Measurements from ENCODE around the gene MPPED1. TPM values are rescaled to one million over a fixed set of nuclear protein-coding genes. Genes with fewer than 3 reads are reported as not detected.

Gene MPPED1
- total RNA-seq, 1 donor from 2014 or later: not detected

- intact Hi-C loops (cut with micrococcal nuclease): no loop called here
- peaks cover 3% of the 10 kb centered on the region for H3K9me3 Mint-ChIP-seq
- H3K4me1 Mint-ChIP-seq: no peaks in the 10 kb centered on the region
- no peak overlapping the region for H3K4me3 Mint-ChIP-seq
- H3K27me3 Mint-ChIP-seq: no peaks in the 10 kb centered on the region
- no peak overlapping the region for H3K27ac Mint-ChIP-seq
- no peak for DNase-seq
- H3K36me3 Mint-ChIP-seq (ENCODE audit: low read depth): no peaks in the 10 kb centered on the region
These were observed 86.4 kb downstream of the MPPED1 start for GRCh38 chr22:43497956-43498855.

- no peak overlapping the region for H3K4me3 Mint-ChIP-seq
- DNase-seq: no peak
- H3K9me3 Mint-ChIP-seq: peaks cover 3% of the 10 kb centered on the region
- no peak overlapping the region for H3K27ac Mint-ChIP-seq
- H3K36me3 Mint-ChIP-seq (ENCODE audit: low read depth): no peaks in the 10 kb centered on the region
- H3K4me1 Mint-ChIP-seq: no peaks in the 10 kb centered on the region
- intact Hi-C loops (cut with micrococcal nuclease): no loop called here
- H3K27me3 Mint-ChIP-seq: no peaks in the 10 kb centered on the region
These were observed 87.0 kb downstream of the MPPED1 start for GRCh38 chr22:43498856-43499253.

GRCh38 chr22:43500792-43501785 is 89.3 kb downstream of the MPPED1 start:
- Mint-ChIP-seq H3K27ac (no peak overlapping the region), H3K4me3 (no peak overlapping the region), H3K36me3 (ENCODE audit: low read depth) (no peaks in the 10 kb centered on the region), H3K27me3 (no peaks in the 10 kb centered on the region), H3K4me1 (no peaks in the 10 kb centered on the region), H3K9me3 (peaks cover 3% of the 10 kb centered on the region)
- intact Hi-C loops (cut with micrococcal nuclease): no loop called here
- DNase-seq: no peak

DNA sequence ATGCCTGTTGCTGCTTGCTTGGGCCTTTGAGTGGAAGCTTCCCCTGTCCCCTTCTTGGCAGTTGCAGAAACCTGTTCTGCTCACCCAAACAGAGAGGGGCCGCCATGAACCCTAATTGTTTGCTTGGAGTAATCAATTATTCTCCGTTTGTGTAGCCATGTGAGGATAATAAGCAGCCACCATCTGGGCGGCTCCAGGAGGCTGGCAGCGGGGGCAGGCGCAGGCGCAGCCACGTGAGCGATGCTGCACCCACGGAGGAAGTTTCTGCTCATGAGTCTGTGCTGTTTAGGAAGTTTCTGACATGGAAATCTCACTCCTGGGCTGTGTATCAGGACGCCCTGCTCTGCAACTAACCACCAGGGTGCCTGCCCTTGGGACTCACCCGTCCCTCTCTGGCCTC is 90.1 kb downstream of the MPPED1 start:
- Mint-ChIP-seq H3K4me3 (no peak overlapping the region), H3K9me3 (peaks cover 3% of the 10 kb centered on the region), H3K27me3 (no peaks in the 10 kb centered on the region), H3K4me1 (no peaks in the 10 kb centered on the region), H3K36me3 (ENCODE audit: low read depth) (no peaks in the 10 kb centered on the region), H3K27ac (no peak overlapping the region)
- DNase-seq: no peak
- intact Hi-C loops (cut with micrococcal nuclease): no loop called here

DNA sequence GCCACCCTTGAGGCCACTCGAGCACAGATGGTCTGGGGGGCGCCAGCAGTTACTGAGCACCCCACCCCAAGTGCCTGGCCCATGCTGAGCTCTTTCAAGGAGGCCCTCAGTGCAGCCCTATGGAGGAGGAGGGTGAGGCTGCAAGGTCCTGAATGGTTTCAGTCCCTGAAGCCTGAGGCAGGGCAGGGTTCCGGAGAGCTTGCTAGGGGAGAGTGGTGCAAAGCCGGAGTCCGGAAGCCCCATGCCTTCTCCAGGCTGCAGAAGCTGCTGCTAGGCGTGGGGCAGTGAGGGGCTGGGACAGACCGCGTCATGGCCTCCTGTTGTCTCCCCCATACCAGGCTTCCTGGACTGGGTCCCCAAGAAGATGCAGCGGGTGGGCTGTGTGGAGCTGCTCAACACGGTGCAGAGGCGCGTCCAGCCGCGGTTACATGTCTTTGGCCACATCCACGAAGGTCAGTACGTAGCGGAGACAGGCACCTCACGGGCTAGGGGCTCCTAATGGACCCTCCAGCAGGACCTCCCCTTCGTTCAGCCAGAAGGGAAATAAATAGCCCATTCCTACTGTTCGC is 90.6 kb downstream of the MPPED1 start:
- DNase-seq: no peak
- no peaks in the 10 kb centered on the region for H3K36me3 Mint-ChIP-seq (ENCODE audit: low read depth)
- no peak overlapping the region for H3K27ac Mint-ChIP-seq
- no peak overlapping the region for H3K4me3 Mint-ChIP-seq
- H3K9me3 Mint-ChIP-seq: peaks cover 3% of the 10 kb centered on the region
- no peaks in the 10 kb centered on the region for H3K27me3 Mint-ChIP-seq
- H3K4me1 Mint-ChIP-seq: no peaks in the 10 kb centered on the region
- intact Hi-C loops (cut with micrococcal nuclease): no loop called here

DNA sequence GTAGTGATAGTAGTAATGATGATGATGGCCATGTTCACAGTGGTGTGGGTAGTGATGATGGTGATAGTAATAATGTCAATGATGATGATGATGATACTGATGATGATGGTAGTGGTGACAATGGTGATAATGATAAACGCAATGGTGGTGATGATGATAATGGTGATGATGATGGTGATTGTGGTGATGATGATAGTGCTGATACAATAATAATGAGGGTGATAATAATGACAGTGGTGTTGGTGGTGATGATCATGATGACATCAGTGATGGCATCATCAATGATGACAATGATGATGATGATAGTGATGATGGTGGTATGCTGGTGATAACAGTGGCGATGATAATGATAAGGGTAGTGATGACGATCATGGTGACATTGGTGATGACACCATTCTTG is 92.3 kb downstream of the MPPED1 start:
- Mint-ChIP-seq H3K27ac (no peak overlapping the region), H3K36me3 (ENCODE audit: low read depth) (no peaks in the 10 kb centered on the region), H3K4me3 (no peak overlapping the region), H3K27me3 (no peaks in the 10 kb centered on the region), H3K9me3 (peaks cover under 1% of the 10 kb centered on the region), H3K4me1 (no peaks in the 10 kb centered on the region)
- no peak for DNase-seq
- intact Hi-C loops (cut with micrococcal nuclease): no loop called here

DNA sequence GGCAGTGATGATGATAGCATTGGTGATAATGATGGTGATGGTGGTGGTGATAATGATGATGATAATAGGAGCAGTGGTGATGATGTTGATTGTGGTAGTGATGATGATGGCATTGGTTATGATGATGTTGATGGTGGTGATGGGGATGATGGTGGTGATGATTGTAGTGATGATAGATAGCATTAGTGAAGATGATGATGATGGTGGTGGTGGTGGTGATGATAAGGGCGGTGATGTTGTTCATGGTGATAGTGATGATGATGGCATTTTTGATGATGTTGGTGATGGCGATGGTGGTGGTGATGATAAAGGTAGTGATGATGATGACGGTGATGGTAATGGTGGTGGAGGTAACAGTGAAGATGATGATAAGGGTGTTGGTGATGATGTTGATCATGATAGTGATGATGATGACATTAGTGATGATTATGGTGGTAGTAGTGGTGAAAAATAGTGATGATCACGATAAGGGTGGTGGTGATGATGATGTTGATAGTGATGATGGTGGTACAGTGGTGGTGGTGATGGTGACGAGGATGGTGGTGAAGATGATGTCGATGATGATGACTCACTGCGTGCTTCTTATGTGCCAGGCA is 93.0 kb downstream of the MPPED1 start:
- no peaks in the 10 kb centered on the region for H3K4me1 Mint-ChIP-seq
- no peaks in the 10 kb centered on the region for H3K27me3 Mint-ChIP-seq
- H3K27ac Mint-ChIP-seq: no peak overlapping the region
- no peak overlapping the region for H3K4me3 Mint-ChIP-seq
- H3K36me3 Mint-ChIP-seq (ENCODE audit: low read depth): no peaks in the 10 kb centered on the region
- DNase-seq: no peak
- intact Hi-C loops (cut with micrococcal nuclease): no loop called here
- H3K9me3 Mint-ChIP-seq: peaks cover 4% of the 10 kb centered on the region

DNA sequence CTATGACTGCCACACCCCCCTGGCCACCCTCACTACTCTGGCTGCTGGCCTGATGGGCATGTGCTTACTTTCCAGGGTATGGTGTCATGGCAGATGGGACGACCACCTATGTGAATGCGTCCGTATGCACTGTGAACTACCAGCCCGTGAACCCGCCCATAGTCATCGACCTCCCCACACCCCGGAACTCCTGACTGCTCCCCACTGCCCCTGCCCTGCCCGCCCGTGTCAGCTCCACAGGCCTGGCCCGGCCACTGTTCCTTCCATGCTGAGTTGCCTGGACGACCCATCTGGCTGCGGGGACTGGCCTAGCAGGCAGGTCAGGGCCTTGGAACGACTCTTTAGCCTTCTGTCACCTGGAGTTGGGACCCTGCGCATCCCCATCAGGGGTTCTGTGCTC is 93.6 kb downstream of the MPPED1 start:
- Mint-ChIP-seq H3K27me3 (no peaks in the 10 kb centered on the region), H3K27ac (no peak overlapping the region), H3K4me1 (no peaks in the 10 kb centered on the region), H3K36me3 (ENCODE audit: low read depth) (no peaks in the 10 kb centered on the region), H3K9me3 (peaks cover 4% of the 10 kb centered on the region), H3K4me3 (no peak overlapping the region)
- intact Hi-C loops (cut with micrococcal nuclease): no loop called here
- no peak for DNase-seq

DNA sequence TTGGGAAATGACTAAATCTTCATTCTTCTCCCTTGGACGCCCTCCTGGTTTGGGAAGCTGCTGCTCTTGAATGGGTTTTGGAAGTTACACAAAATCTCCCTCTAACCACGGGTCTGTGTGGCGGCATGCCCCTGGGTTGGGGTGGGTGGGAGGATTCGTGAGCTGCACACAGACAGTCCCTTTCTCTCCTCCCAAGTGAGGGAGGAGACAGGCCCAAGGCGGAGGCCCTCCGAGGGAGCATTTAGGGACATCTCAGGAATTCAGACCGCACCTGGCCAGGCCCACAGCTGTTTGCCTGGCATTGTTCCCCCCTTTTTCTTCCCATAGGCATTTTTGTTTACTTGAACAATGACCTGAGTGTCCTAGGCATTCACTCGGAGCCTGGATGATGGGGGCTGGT is 94.1 kb downstream of the MPPED1 start:
- no peak overlapping the region for H3K4me3 Mint-ChIP-seq
- no peaks in the 10 kb centered on the region for H3K4me1 Mint-ChIP-seq
- H3K27ac Mint-ChIP-seq: no peak overlapping the region
- DNase-seq: no peak
- peaks cover 4% of the 10 kb centered on the region for H3K9me3 Mint-ChIP-seq
- no peaks in the 10 kb centered on the region for H3K36me3 Mint-ChIP-seq (ENCODE audit: low read depth)
- H3K27me3 Mint-ChIP-seq: no peaks in the 10 kb centered on the region
- intact Hi-C loops (cut with micrococcal nuclease): no loop called here

GRCh38 chr22:43506487-43506886 is 94.7 kb downstream of the MPPED1 start:
- no peaks in the 10 kb centered on the region for H3K4me1 Mint-ChIP-seq
- no peaks in the 10 kb centered on the region for H3K27me3 Mint-ChIP-seq
- no peaks in the 10 kb centered on the region for H3K36me3 Mint-ChIP-seq (ENCODE audit: low read depth)
- peaks cover 4% of the 10 kb centered on the region for H3K9me3 Mint-ChIP-seq
- intact Hi-C loops (cut with micrococcal nuclease): no loop called here
- no peak for DNase-seq
- H3K4me3 Mint-ChIP-seq: no peak overlapping the region
- H3K27ac Mint-ChIP-seq: no peak overlapping the region

DNA sequence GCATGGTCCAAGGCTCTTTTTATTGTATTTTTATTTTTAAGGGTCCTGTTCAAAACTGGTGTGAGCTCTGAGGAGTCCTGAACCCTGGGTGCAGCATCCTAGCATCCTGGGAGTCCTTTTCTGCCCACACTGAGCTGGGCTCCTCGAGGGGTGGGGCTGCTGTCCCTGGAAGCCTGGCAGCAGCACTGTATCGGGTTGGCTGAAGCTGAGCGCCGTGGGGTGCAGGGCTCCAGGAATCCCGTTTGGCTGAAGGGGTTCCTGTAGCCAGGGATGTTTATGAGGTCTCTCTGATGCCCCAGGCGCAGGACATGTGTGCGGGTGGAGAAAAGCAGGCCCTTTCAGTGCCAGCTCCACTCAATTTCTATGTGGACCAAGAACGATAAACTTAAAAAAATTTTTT is 95.4 kb downstream of the MPPED1 start:
- H3K4me1 Mint-ChIP-seq: no peaks in the 10 kb centered on the region

GRCh38 chr22:43508489-43508888 is 96.7 kb downstream of the MPPED1 start:
- Mint-ChIP-seq H3K27me3 (no peaks in the 10 kb centered on the region), H3K36me3 (ENCODE audit: low read depth) (no peaks in the 10 kb centered on the region), H3K4me3 (no peak overlapping the region), H3K27ac (no peak overlapping the region), H3K4me1 (no peaks in the 10 kb centered on the region), H3K9me3 (peaks cover 4% of the 10 kb centered on the region)
- no peak for DNase-seq
- intact Hi-C loops (cut with micrococcal nuclease): no loop called here

More for the DNA sequence above, 95.4 kb downstream of the MPPED1 start:
- intact Hi-C loops (cut with micrococcal nuclease): no loop called here
- Mint-ChIP-seq H3K4me3 (no peak overlapping the region), H3K27me3 (no peaks in the 10 kb centered on the region), H3K9me3 (peaks cover 4% of the 10 kb centered on the region), H3K36me3 (ENCODE audit: low read depth) (no peaks in the 10 kb centered on the region), H3K27ac (no peak overlapping the region)
- no peak for DNase-seq

GRCh38 chr22:43509337-43509736 is 97.5 kb downstream of the MPPED1 start:
- peaks cover 4% of the 10 kb centered on the region for H3K9me3 Mint-ChIP-seq
- no peaks in the 10 kb centered on the region for H3K27me3 Mint-ChIP-seq
- H3K36me3 Mint-ChIP-seq (ENCODE audit: low read depth): no peaks in the 10 kb centered on the region
- H3K4me3 Mint-ChIP-seq: no peak overlapping the region
- H3K27ac Mint-ChIP-seq: no peak overlapping the region
- no peak for DNase-seq
- H3K4me1 Mint-ChIP-seq: no peaks in the 10 kb centered on the region
- intact Hi-C loops (cut with micrococcal nuclease): no loop called here

Data from activated CD4-positive, alpha-beta T cell treated with anti-CD3 and anti-CD28 coated beads, Interleukin-2, amount 10 ng/mL, durations not matched to agents 24 days and 14 days (primary cell).